ENCODE results near the gene MAMDC2. TPM values are rescaled to one million over a fixed set of nuclear protein-coding genes. Genes with fewer than 3 reads are reported as not detected.

MAMDC2 gene
- total RNA-seq, 1 donor from 2014 or later = 0.21 TPM

GRCh38 chr9:70044490-70045307 lies 1.1 kb downstream of the MAMDC2 start:
- peaks cover 26% of the 10 kb centered on the region for H3K4me1 Mint-ChIP-seq
- H3K36me3 Mint-ChIP-seq (ENCODE audit: low read depth) = no peaks in the 10 kb centered on the region
- H3K9me3 Mint-ChIP-seq = no peaks in the 10 kb centered on the region
- peak overlapping the region; percentile 88 for H3K4me3 Mint-ChIP-seq
- no peak for TF ChIP-seq CTCF (conservative IDR thresholded peaks at IDR 0.05)
- DNase-seq (ENCODE audit: low read depth, low spot score) = no peak
- no peak overlapping the region for H3K27ac Mint-ChIP-seq (ENCODE audit: unreplicated experiment)
- H3K27me3 Mint-ChIP-seq (ENCODE audit: low read depth) = peaks cover 61% of the 10 kb centered on the region

GRCh38 chr9:70045452-70045851 lies 1.8 kb downstream of the MAMDC2 start:
- Mint-ChIP-seq H3K9me3 (no peaks in the 10 kb centered on the region), H3K36me3 (ENCODE audit: low read depth) (no peaks in the 10 kb centered on the region), H3K4me1 (peaks cover 26% of the 10 kb centered on the region), H3K4me3 (peak overlapping the region; percentile 88), H3K27me3 (ENCODE audit: low read depth) (peaks cover 61% of the 10 kb centered on the region), H3K27ac (ENCODE audit: unreplicated experiment) (no peak overlapping the region)
- no peak for TF ChIP-seq CTCF (conservative IDR thresholded peaks at IDR 0.05)
- DNase-seq (ENCODE audit: low read depth, low spot score) = no peak

- no peak for TF ChIP-seq CTCF (conservative IDR thresholded peaks at IDR 0.05)
- no peaks in the 10 kb centered on the region for H3K36me3 Mint-ChIP-seq (ENCODE audit: low read depth)
- peaks cover 62% of the 10 kb centered on the region for H3K27me3 Mint-ChIP-seq (ENCODE audit: low read depth)
- H3K27ac Mint-ChIP-seq (ENCODE audit: unreplicated experiment) = no peak overlapping the region
- H3K4me3 Mint-ChIP-seq = no peak overlapping the region
- H3K4me1 Mint-ChIP-seq = peaks cover 26% of the 10 kb centered on the region
- no peaks in the 10 kb centered on the region for H3K9me3 Mint-ChIP-seq
- DNase-seq (ENCODE audit: low read depth, low spot score) = no peak
Measured at GRCh38 chr9:70046274-70047070, 2.8 kb downstream of the MAMDC2 start.

- Mint-ChIP-seq H3K4me1 (peaks cover 12% of the 10 kb centered on the region), H3K27me3 (ENCODE audit: low read depth) (peaks cover 39% of the 10 kb centered on the region), H3K9me3 (no peaks in the 10 kb centered on the region), H3K36me3 (ENCODE audit: low read depth) (no peaks in the 10 kb centered on the region), H3K27ac (ENCODE audit: unreplicated experiment) (no peak overlapping the region), H3K4me3 (no peak overlapping the region)
- DNase-seq (ENCODE audit: low read depth, low spot score) = no peak
- TF ChIP-seq CTCF (conservative IDR thresholded peaks at IDR 0.05) = no peak
Measured at GRCh38 chr9:70049236-70049635, 5.6 kb downstream of the MAMDC2 start.

GRCh38 chr9:70049672-70050271 lies 6.1 kb downstream of the MAMDC2 start:
- H3K4me1 Mint-ChIP-seq = peaks cover 8% of the 10 kb centered on the region
- H3K36me3 Mint-ChIP-seq (ENCODE audit: low read depth) = no peaks in the 10 kb centered on the region
- no peak for TF ChIP-seq CTCF (conservative IDR thresholded peaks at IDR 0.05)
- no peak overlapping the region for H3K4me3 Mint-ChIP-seq
- H3K9me3 Mint-ChIP-seq = no peaks in the 10 kb centered on the region
- H3K27me3 Mint-ChIP-seq (ENCODE audit: low read depth) = peaks cover 36% of the 10 kb centered on the region
- no peak overlapping the region for H3K27ac Mint-ChIP-seq (ENCODE audit: unreplicated experiment)
- no peak for DNase-seq (ENCODE audit: low read depth, low spot score)

Measured in neural crest cell (in vitro differentiated cells).